Upper lobe of left lung (tissue), 6 donors: ENCODE results near the gene TRPV3. TPM values are rescaled to one million over a fixed set of nuclear protein-coding genes. Genes with fewer than 3 reads are reported as not detected.

Experiments used
- ATAC-seq, 2 donors: fragments of 200-7000 bp; cut with Tn5 transposase; one replicate each; pipeline ENCODE4 v1.9.1; 2022; ENCODE audit warnings: mild to moderate bottlenecking in 2 of 2, moderate library complexity in 2 of 2; ENCODE audit not compliant: low FRiP score in 2 of 2
- DNase-seq, 2 donors: peaks; one replicate each; pipeline ENCODE4 v3.0.0-alpha.2; 2019 to 2020
- H3K27ac ChIP-seq, 4 donors: fragments of 200-600 bp; sonication (generic); one replicate each; pipeline ENCODE4 v1.5.1; 2016 to 2019
- H3K27me3 ChIP-seq, 4 donors: fragments of 200-600 bp; sonication (generic); one replicate each; pipeline ENCODE4 v1.5.1; 2017 to 2019
- H3K36me3 ChIP-seq, 4 donors: fragments of 200-600 bp; sonication (generic); one replicate each; pipeline ENCODE4 v1.5.1; 2016 to 2019
- H3K4me1 ChIP-seq, 4 donors: fragments of 200-600 bp; sonication (generic); one replicate each; pipeline ENCODE4 v1.5.1; 2018 to 2019
- H3K4me3 ChIP-seq, 4 donors: fragments of 200-600 bp; sonication (generic); one replicate each; pipeline ENCODE4 v1.5.1; 2017 to 2019; ENCODE audit warnings: mild to moderate bottlenecking in 2 of 4, moderate library complexity in 1 of 4
- H3K9me3 ChIP-seq, 4 donors: fragments of 200-600 bp; sonication (generic); one replicate each; pipeline ENCODE4 v1.5.1; 2018 to 2019
- CTCF ChIP-seq, 6 experiments: fragments of 450-650 bp in 4 of 6; fragments of 200-600 bp in 2 of 6; sonication (generic) in 2 of 6; IDR thresholded peaks; one replicate each; pipeline ENCODE4 v1.5.1; 2016 to 2019; ENCODE audit warnings: antibody characterized with exemption in 6 of 6
- EP300 ChIP-seq, 4 donors: sonication (generic); formaldehyde crosslinking; IDR thresholded peaks; one replicate each; pipeline ENCODE4 v1.5.1; 2017; ENCODE audit warnings: antibody characterized with exemption in 4 of 4, control low read depth in 2 of 4
- POLR2A ChIP-seq, 4 donors: fragments of 450-650 bp; IDR thresholded peaks; one replicate each; pipeline ENCODE4 v1.5.1; 2016 to 2017; ENCODE audit warnings: antibody characterized with exemption in 4 of 4, mild to moderate bottlenecking in 2 of 4
- POLR2AphosphoS5 ChIP-seq, 2 donors: sonication (generic); formaldehyde crosslinking; IDR thresholded peaks; one replicate each; pipeline ENCODE4 v1.5.1; 2017; ENCODE audit warnings: antibody characterized with exemption in 2 of 2
- WGBS, 2 donors: methylation state at CpG; one replicate each; pipeline ENCODE4 v1.1.5; 2017 to 2018; 5-methylcytosine and 5-hydroxymethylcytosine counted together
- total RNA-seq, 6 donors: library from RNA; depleted of rRNA in 4 of 6; stranded (reverse); fragments of >200 nt in 4 of 6; gene quantifications; one replicate each; pipeline versions ENCODE4 v1.1.0 to v1.2.1, GENCODE V29; 2016 to 2021
- donor health status: DM: no; HTN: no; CAD: no; lungs with moderate emphysema.
- donor health status: DM: no; HTN: yes; CAD: no; lungs with severe emphysema.

Gene TRPV3
- total RNA-seq, 6 donors from 2014 or later, result under 0.01 to 0.84 (median 0.28) TPM

- no peak overlapping the region for H3K4me3 ChIP-seq
- 58 to 75% methylated on average over 9 of the region's 9 CpGs for WGBS, 2 donors
- ATAC-seq (no peak), DNase-seq (no peak)
- H3K27ac ChIP-seq, result no peak overlapping the region
- no peaks in the 10 kb centered on the region for H3K4me1 ChIP-seq
- no peaks in the 10 kb centered on the region for H3K27me3 ChIP-seq
- no peaks in the 10 kb centered on the region for H3K36me3 ChIP-seq
- no peaks in the 10 kb centered on the region for H3K9me3 ChIP-seq
- TF ChIP-seq POLR2AphosphoS5 (IDR thresholded peaks at IDR 0.05) (no peak), POLR2A (IDR thresholded peaks at IDR 0.05) (no peak), CTCF (IDR thresholded peaks at IDR 0.05) (no peak)
These were observed 12.5 kb downstream of the TRPV3 start for GRCh38 chr17:3545151-3545550.

- H3K27me3 ChIP-seq, result no peaks in the 10 kb centered on the region
- no peak overlapping the region for H3K27ac ChIP-seq
- H3K4me1 ChIP-seq, result no peaks in the 10 kb centered on the region
- no peak overlapping the region for H3K4me3 ChIP-seq
- H3K36me3 ChIP-seq, result no peaks in the 10 kb centered on the region
- TF ChIP-seq CTCF (IDR thresholded peaks at IDR 0.05) (no peak), EP300 (IDR thresholded peaks at IDR 0.05) (no peak), POLR2AphosphoS5 (IDR thresholded peaks at IDR 0.05) (no peak), POLR2A (IDR thresholded peaks at IDR 0.05) (no peak)
- H3K9me3 ChIP-seq, result no peaks in the 10 kb centered on the region
- no peak for DNase-seq
- 82 to 88% methylated on average over 5 of the region's 5 CpGs for whole genome bisulfite sequencing, 2 donors
- ATAC-seq, result no peak
These were observed 13.2 kb downstream of the TRPV3 start for GRCh38 chr17:3544365-3544764.

- WGBS, 2 donors, result 76 to 80% methylated on average over 10 of the region's 10 CpGs
- H3K4me3 ChIP-seq, result no peak overlapping the region
- H3K9me3 ChIP-seq, result no peaks in the 10 kb centered on the region
- TF ChIP-seq EP300 (IDR thresholded peaks at IDR 0.05), result no peak
- no peak for TF ChIP-seq POLR2A (IDR thresholded peaks at IDR 0.05)
- TF ChIP-seq CTCF (IDR thresholded peaks at IDR 0.05), result no peak
- no peak for TF ChIP-seq POLR2AphosphoS5 (IDR thresholded peaks at IDR 0.05)
- no peaks in the 10 kb centered on the region for H3K27me3 ChIP-seq
- H3K36me3 ChIP-seq, result no peaks in the 10 kb centered on the region
- no peaks in the 10 kb centered on the region for H3K4me1 ChIP-seq
- H3K27ac ChIP-seq, result no peak overlapping the region
- DNase-seq (no peak), ATAC-seq (peak in 1 of 2 donors; percentile 23)
These were observed 14.2 kb downstream of the TRPV3 start for GRCh38 chr17:3543453-3543852.

- Histone ChIP-seq H3K4me3 (no peak overlapping the region), H3K27me3 (no peaks in the 10 kb centered on the region), H3K4me1 (no peaks in the 10 kb centered on the region), H3K27ac (no peak overlapping the region), H3K9me3 (no peaks in the 10 kb centered on the region), H3K36me3 (no peaks in the 10 kb centered on the region)
- TF ChIP-seq POLR2AphosphoS5 (IDR thresholded peaks at IDR 0.05), result no peak
- TF ChIP-seq POLR2A (IDR thresholded peaks at IDR 0.05), result no peak
- no peak for TF ChIP-seq CTCF (IDR thresholded peaks at IDR 0.05)
- TF ChIP-seq EP300 (IDR thresholded peaks at IDR 0.05), result no peak
- DNase-seq (no peak), ATAC-seq (no peak)
- WGBS, 2 donors, result 68 to 73% methylated on average over 15 to 16 of the region's 16 CpGs
These were observed 15.1 kb downstream of the TRPV3 start for GRCh38 chr17:3542410-3543088.
